Spleen (tissue), 11 donors: Measurements from ENCODE around the gene TEX35. TPM values are rescaled to one million over a fixed set of nuclear protein-coding genes. Genes with fewer than 3 reads are reported as not detected.

Experiments used
- DNase-seq: peaks from one replicate; pipeline ENCODE4 v3.0.0-alpha.2; 2020
- H3K27ac ChIP-seq, 8 donors: fragments of 200-600 bp; sonication (generic) in 7 of 8; 1 replicate in 4 of 8; 2 replicates in 4 of 8; pipeline versions ENCODE4 v1.5.0 to v1.8.0; 2016 to 2021; ENCODE audit warnings: inconsistent platforms in 4 of 8, mild to moderate bottlenecking in 4 of 8, moderate library complexity in 1 of 8
- H3K27me3 ChIP-seq, 7 donors: fragments of 200-600 bp; sonication (generic) in 6 of 7; replicated peaks in 1 of 7; 1 replicate in 4 of 7; 2 replicates in 3 of 7; pipeline versions ENCODE4 v1.5.0 to v1.8.0; 2016 to 2021; ENCODE audit warnings: inconsistent platforms in 3 of 7, mild to moderate bottlenecking in 1 of 7
- H3K36me3 ChIP-seq, 6 donors: fragments of 200-600 bp; sonication (generic) in 5 of 6; 1 replicate in 4 of 6; 2 replicates in 2 of 6; pipeline versions ENCODE4 v1.5.0 to v1.8.0; 2016 to 2021; ENCODE audit warnings: inconsistent platforms in 2 of 6
- H3K4me1 ChIP-seq, 6 donors: fragments of 200-600 bp; sonication (generic) in 5 of 6; 1 replicate in 3 of 6; 2 replicates in 3 of 6; pipeline versions ENCODE4 v1.5.0 to v1.8.0; 2016 to 2021; ENCODE audit warnings: inconsistent platforms in 3 of 6
- H3K4me3 ChIP-seq, 8 donors: fragments of 200-600 bp; sonication (generic) in 7 of 8; 1 replicate in 4 of 8; 2 replicates in 4 of 8; pipeline versions ENCODE4 v1.5.0 to v1.8.0; 2016 to 2021; ENCODE audit warnings: inconsistent platforms in 4 of 8, mild to moderate bottlenecking in 4 of 8, moderate library complexity in 2 of 8
- H3K9me3 ChIP-seq, 8 donors: fragments of 200-600 bp; sonication (generic) in 7 of 8; 1 replicate in 4 of 8; 2 replicates in 4 of 8; pipeline versions ENCODE4 v1.5.0 to v1.8.0; 2016 to 2021; ENCODE audit warnings: inconsistent platforms in 4 of 8
- CTCF ChIP-seq, 11 experiments: fragments of 200-600 bp in 7 of 11; fragments of 450-650 bp in 4 of 11; sonication (generic) in 4 of 11; IDR thresholded peaks in 8 of 11; conservative IDR thresholded peaks in 3 of 11; 1 replicate in 7 of 11; 2 replicates in 4 of 11; pipeline versions ENCODE4 v1.4.0 to v1.8.0; 2016 to 2021; ENCODE audit warnings: antibody characterized with exemption in 11 of 11, inconsistent platforms in 4 of 11, mild to moderate bottlenecking in 1 of 11
- POLR2A ChIP-seq, 3 donors: fragments of 450-650 bp; IDR thresholded peaks; one replicate each; pipeline ENCODE4 v1.5.1; 2017; ENCODE audit warnings: antibody characterized with exemption in 3 of 3, mild to moderate bottlenecking in 1 of 3
- POLR2AphosphoS5 ChIP-seq, 3 donors: sonication (generic); formaldehyde crosslinking; IDR thresholded peaks; one replicate each; pipeline ENCODE4 v1.5.1; 2017; ENCODE audit warnings: antibody characterized with exemption in 3 of 3
- WGBS, 5 donors: extraction: QIAGEN DNeasy Blood & Tissue Kit in 3 of 5; methylation state at CpG; one replicate each; pipeline versions ENCODE4 v1.1.5 to v1.1.7; 2013 to 2018; 5-methylcytosine and 5-hydroxymethylcytosine counted together
- intact Hi-C: fragments of 100-400 bp; cut with DNase I; formaldehyde crosslinking; loops from one replicate; pipeline ENCODE4 v1.15.0; 2023; ENCODE audit warnings: low total_unique reads
- polyA plus RNA-seq, 3 donors: library from polyadenylated mRNA; stranded (reverse); fragments of 200-250 nt; gene quantifications; one replicate each; pipeline ENCODE4 v1.2.1, GENCODE V29; 2013
- total RNA-seq, 7 donors: library from RNA; depleted of rRNA in 3 of 7; stranded (reverse); fragments of >200 nt in 3 of 7; fragmentation: NEBNext Ultra II Directional in 4 of 7; extraction: Animal tissue kit (Norgen Biotek cat#: 25700) in 4 of 7; gene quantifications; one replicate each; pipeline versions ENCODE4 v1.1.0 to v1.2.1, GENCODE V29; 2016 to 2021
- donor health status: healthy with polysubstance abuse.
- donor health status: DM: no; HTN: no; CAD: no; lungs with moderate emphysema.
- donor health status: DM: no; HTN: no; CAD: no.
- donor health status: Bipolar disorder and iron deficiency.
- donor health status: healthy.
- donor health status: DM: no; HTN: no; CAD: no.
- donor health status: DM: yes; HTN: yes; CAD: no.

Gene TEX35
- total and polyA plus RNA-seq, 10 donors: 0.09 to 0.20 (median 0.10) TPM; not detected in 7

GRCh38 chr1:178496410-178497135, 16.3 kb upstream of the TEX35 start, which contains the start of gene CLEC20A:
TSS of gene CLEC20A (minus strand) at chr1:178496964. CDS start at chr1:178496939, 25 bp downstream.
- intact Hi-C loops: no loop called here
- no peak within 1 kb of the TSS for H3K4me3 ChIP-seq
- 89 to 94% (median 91%) methylated on average over 26 of the region's 26 CpGs for WGBS, 5 donors
- peaks cover 0 to 11% (median 0%) of the 10 kb centered on the region in 6 donors for H3K4me1 ChIP-seq
- no peaks in the 10 kb centered on the region for H3K36me3 ChIP-seq
- no peak for DNase-seq
- TF ChIP-seq CTCF (IDR thresholded peaks at IDR 0.05 in 8 of 11, conservative IDR thresholded peaks at IDR 0.05 in 3 of 11) (no peak), POLR2AphosphoS5 (IDR thresholded peaks at IDR 0.05) (no peak), POLR2A (IDR thresholded peaks at IDR 0.05) (no peak)
- no peaks in the 10 kb centered on the region for H3K27me3 ChIP-seq
- no peaks in the 10 kb centered on the region for H3K9me3 ChIP-seq
- H3K27ac ChIP-seq: no peak within 1 kb of the TSS

- DNase-seq: no peak
- TF ChIP-seq CTCF (IDR thresholded peaks at IDR 0.05 in 8 of 11, conservative IDR thresholded peaks at IDR 0.05 in 3 of 11) (no peak), POLR2AphosphoS5 (IDR thresholded peaks at IDR 0.05) (no peak), POLR2A (IDR thresholded peaks at IDR 0.05) (no peak)
- WGBS, 5 donors: 86 to 93% (median 89%) methylated on average over 7 of the region's 7 CpGs
- H3K4me3 ChIP-seq: no peak overlapping the region
- no peaks in the 10 kb centered on the region for H3K9me3 ChIP-seq
- no peak overlapping the region for H3K27ac ChIP-seq
- no peaks in the 10 kb centered on the region for H3K36me3 ChIP-seq
- H3K27me3 ChIP-seq: no peaks in the 10 kb centered on the region
- intact Hi-C loops: no loop called here
- peaks cover 0 to 11% (median 0%) of the 10 kb centered on the region in 6 donors for H3K4me1 ChIP-seq
Measured at GRCh38 chr1:178497903-178498478, 14.9 kb upstream of the TEX35 start.

GRCh38 chr1:178498896-178499675, 13.8 kb upstream of the TEX35 start:
- no peak for DNase-seq
- TF ChIP-seq POLR2AphosphoS5 (IDR thresholded peaks at IDR 0.05) (no peak), POLR2A (IDR thresholded peaks at IDR 0.05) (no peak), CTCF (IDR thresholded peaks at IDR 0.05 in 8 of 11, conservative IDR thresholded peaks at IDR 0.05 in 3 of 11) (no peak)
- no peak overlapping the region for H3K4me3 ChIP-seq
- peaks cover 0 to 11% (median 0%) of the 10 kb centered on the region in 6 donors for H3K4me1 ChIP-seq
- 88 to 93% (median 89%) methylated on average over 16 of the region's 16 CpGs for WGBS, 5 donors
- intact Hi-C loops: no loop called here
- no peaks in the 10 kb centered on the region for H3K9me3 ChIP-seq
- H3K27me3 ChIP-seq: no peaks in the 10 kb centered on the region
- no peak overlapping the region for H3K27ac ChIP-seq
- H3K36me3 ChIP-seq: no peaks in the 10 kb centered on the region
